ENCODE data around the gene LUC7L2. TPM values are rescaled to one million over a fixed set of nuclear protein-coding genes. Genes with fewer than 3 reads are reported as not detected.

Gene LUC7L2
- total and polyA plus RNA-seq, 10 of the 15 experiments (the other 5 are each of a cell fraction or from before 2014, with no cell fraction given), result 31.7 to 98.7 (median 68.6) TPM

- TF ChIP-seq, protein P1, sequence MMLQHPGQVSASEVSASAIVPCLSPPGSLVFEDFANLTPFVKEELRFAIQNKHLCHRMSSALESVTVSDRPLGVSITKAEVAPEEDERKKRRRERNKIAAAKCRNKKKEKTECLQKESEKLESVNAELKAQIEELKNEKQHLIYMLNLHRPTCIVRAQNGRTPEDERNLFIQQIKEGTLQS (IDR thresholded peaks at IDR 0.05; ENCODE audit: borderline replicate concordance, extremely low read depth, low read depth, low read length), result no peak
- TF ChIP-seq FOXM1 (IDR thresholded peaks at IDR 0.05; ENCODE audit: low read depth, low read length) (peak; percentile 65; the same call in 1 of the 2 replicates), NFIC (IDR thresholded peaks at IDR 0.05; ENCODE audit: low read depth, low read length) (0 out of 2 replicates have a peak, but pooled peaks have one; percentile 41), BCL3 (IDR thresholded peaks at IDR 0.05; ENCODE audit: borderline replicate concordance, insufficient read depth, low read depth, low read length, poor library complexity, severe bottlenecking) (no peak), WRNIP1 (IDR thresholded peaks at IDR 0.05; ENCODE audit: borderline replicate concordance, low read depth, low read length) (no peak), PAX5 (IDR thresholded peaks at IDR 0.05; ENCODE audit: borderline replicate concordance, low read depth, low read length) (peak; percentile 38; the same call in 1 of the 2 replicates), JUNB (IDR thresholded peaks at IDR 0.05) (no peak), CEBPZ (IDR thresholded peaks at IDR 0.05; ENCODE audit: low read depth, low read length) (no peak), ZNF24 (IDR thresholded peaks at IDR 0.05) (no peak), ESRRA (IDR thresholded peaks at IDR 0.05; ENCODE audit: low read length) (0 out of 2 replicates have a peak, but pooled peaks have one; percentile 21), MXI1 (IDR thresholded peaks at IDR 0.05; ENCODE audit: low read depth, low read length) (no peak), REST (IDR thresholded peaks at IDR 0.05; ENCODE audit: low read depth, low read length) (no peak), ZNF217 (IDR thresholded peaks at IDR 0.05) (no peak), EGR1 (IDR thresholded peaks at IDR 0.05; ENCODE audit: borderline replicate concordance in 1 of 2, low read depth in 2 of 2, low read length in 2 of 2) (no peak), SUZ12 (IDR thresholded peaks at IDR 0.05; ENCODE audit: unreplicated experiment) (no peak), KAT2A (conservative IDR thresholded peaks at IDR 0.05; ENCODE audit: control insufficient read depth, low read depth, low read length) (no peak), ZNF274 (IDR thresholded peaks at IDR 0.05; ENCODE audit: insufficient read depth, insufficient read length) (no peak), STAT1 (conservative IDR thresholded peaks at IDR 0.05) (no peak)
- TF ChIP-seq, protein P2, sequence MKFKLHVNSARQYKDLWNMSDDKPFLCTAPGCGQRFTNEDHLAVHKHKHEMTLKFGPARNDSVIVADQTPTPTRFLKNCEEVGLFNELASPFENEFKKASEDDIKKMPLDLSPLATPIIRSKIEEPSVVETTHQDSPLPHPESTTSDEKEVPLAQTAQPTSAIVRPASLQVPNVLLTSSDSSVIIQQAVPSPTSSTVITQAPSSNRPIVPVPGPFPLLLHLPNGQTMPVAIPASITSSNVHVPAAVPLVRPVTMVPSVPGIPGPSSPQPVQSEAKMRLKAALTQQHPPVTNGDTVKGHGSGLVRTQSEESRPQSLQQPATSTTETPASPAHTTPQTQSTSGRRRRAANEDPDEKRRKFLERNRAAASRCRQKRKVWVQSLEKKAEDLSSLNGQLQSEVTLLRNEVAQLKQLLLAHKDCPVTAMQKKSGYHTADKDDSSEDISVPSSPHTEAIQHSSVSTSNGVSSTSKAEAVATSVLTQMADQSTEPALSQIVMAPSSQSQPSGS (IDR thresholded peaks at IDR 0.05; ENCODE audit: low read length), result no peak
Observed at GRCh38 chr7:139358541-139359365, 941 bp upstream of the LUC7L2 start (continued).
